ENCODE data around the gene CLDND1.

DNA sequence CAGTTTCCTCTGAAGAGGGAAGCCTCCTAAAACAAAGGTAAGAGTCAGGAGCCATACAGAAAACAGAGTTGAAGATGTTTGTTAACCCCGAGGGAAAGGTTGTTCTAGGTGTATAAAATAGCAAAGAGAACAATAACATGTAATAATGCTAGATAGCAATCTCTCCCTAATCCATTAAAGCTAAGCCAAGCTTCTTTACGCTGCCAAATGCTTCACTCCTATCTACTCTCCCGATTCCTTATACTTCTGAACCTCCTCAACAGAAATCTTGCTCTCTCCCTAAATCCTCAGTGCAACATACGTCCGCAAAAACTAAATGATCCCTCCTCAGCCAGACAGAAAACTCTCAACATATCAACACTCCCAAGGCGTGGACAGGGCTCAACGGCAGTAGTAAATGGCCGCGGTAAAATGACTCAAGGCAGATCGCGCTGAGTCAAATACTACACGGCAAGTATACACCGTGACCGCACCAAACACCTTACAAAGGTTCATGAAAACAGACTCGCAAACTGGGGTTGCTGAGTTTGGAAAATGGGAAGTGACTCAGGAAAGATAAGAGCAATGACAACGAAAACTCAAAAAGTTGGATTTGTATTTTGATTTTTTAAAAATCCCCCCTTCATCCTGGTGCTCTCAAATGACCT, 682 bp downstream of the CLDND1 start:
- TF ChIP-seq POLR2AphosphoS5 (IDR thresholded peaks at IDR 0.05; ENCODE audit: low read depth) (no peak), EZH2 (IDR thresholded peaks at IDR 0.05; ENCODE audit: low read depth, unreplicated experiment) (no peak), CTCF (conservative IDR thresholded peaks at IDR 0.05; ENCODE audit: low read depth in 2 of 2) (no peak), EZH2phosphoT487 (IDR thresholded peaks at IDR 0.05; ENCODE audit: unreplicated experiment) (no peak), CREB1 (CRISPR knock-in tag; IDR thresholded peaks at IDR 0.05; ENCODE audit: low read depth) (no peak), REST (IDR thresholded peaks at IDR 0.05; ENCODE audit: unreplicated experiment) (no peak), ZNF114 (CRISPR knock-in tag; IDR thresholded peaks at IDR 0.05) (no peak), NANOG (IDR thresholded peaks at IDR 0.05; ENCODE audit: borderline replicate concordance) (no peak), ETS1 (IDR thresholded peaks at IDR 0.05) (no peak), JUNB (IDR thresholded peaks at IDR 0.05; ENCODE audit: unreplicated experiment) (no peak)

Data from GM23338 (cell line).